Occipital lobe (tissue), 2 donors: ENCODE results near the gene TMEM128. TPM values are rescaled to one million over a fixed set of nuclear protein-coding genes. Genes with fewer than 3 reads are reported as not detected.
"Not testable (repeated sequence)": the region's sequence is repeated elsewhere in the genome, so short reads cannot be mapped to it uniquely, and the experiment has no call there.

Experiments used
- DNase-seq: peaks from one replicate; lab custom pipeline; 2025; lab: John Stamatoyannopoulos, UW
- total RNA-seq: library from RNA; depleted of rRNA; stranded (reverse); fragments of >200 nt; gene quantifications from one replicate; pipeline ENCODE4 v1.2.3, GENCODE V29; 2014

TMEM128 gene, protein sequence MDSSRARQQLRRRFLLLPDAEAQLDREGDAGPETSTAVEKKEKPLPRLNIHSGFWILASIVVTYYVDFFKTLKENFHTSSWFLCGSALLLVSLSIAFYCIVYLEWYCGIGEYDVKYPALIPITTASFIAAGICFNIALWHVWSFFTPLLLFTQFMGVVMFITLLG
- 44.3 TPM for total RNA-seq

DNA sequence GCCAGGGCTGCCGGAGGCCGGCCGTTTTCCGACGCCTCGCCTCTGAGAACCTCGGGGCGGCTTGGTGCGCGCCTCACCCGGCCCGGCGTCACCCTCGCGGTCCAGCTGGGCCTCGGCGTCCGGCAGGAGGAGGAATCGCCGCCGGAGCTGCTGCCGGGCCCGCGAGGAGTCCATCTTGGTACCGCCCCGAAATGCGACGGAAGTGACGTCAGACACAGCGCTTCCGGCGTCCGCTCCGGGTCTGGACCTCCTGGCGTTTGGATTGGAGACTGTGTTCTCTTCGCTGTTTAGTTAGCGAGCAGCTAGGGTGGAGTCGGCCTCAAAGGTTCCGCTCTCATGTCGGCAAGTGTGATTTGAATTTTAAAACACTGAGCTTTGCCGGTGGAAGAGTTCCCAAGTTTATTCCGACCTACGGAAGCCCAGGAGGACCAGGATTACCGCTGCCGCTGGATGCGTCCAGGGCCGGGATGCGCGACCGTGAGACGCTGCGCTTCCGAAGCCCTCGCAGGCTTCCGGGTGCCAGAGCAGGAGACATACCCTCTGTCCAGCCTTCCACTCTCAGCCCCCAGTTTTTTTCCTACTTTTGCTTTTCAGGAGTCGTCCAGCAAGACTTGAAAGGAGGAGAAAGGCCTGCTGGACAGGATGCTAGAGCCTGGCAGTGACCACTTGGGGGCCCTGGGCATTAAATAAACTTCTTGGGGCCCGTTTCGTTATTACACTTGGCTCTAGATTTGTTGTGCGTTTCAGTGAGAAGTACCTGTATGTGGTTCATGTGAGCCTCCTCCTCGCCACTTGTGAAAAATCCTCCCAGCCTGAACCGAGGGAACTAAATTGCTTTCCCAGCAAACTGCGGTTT, at the start of gene TMEM128:
Gene TMEM128, minus strand, starts transcription at position 195 of the 856 bp plus-strand sequence. Its CDS starts 21 bp downstream, at position 174.
- peak; percentile 91 for DNase-seq

DNA sequence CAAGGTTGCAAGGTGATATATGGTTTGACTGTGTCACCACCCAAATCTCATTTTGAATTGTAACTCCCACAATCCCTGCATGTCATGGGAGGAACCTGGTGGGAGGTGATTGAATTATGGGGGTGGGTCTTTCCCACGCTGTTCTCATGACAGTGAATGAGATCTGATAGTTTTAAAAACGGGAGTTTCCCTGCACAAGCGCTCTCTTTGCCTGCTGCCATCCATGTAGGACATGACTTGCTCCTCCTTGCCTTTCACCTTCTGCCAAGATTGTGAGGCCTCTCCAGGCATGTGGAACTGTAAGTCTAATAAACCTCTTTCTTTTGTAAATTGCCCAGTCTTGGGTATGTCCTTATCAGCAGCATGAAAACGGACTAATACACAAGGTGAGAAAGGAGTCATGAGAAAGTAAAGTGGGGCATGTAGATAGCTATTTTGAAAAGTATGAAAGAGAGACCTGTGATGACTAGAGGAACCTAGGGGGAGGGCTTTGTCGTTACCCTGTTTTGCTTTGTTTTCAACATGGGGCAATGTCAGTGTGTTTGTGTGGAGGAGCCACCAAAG, 48.3 kb upstream of the TMEM128 start:
- no peak for DNase-seq

DNA sequence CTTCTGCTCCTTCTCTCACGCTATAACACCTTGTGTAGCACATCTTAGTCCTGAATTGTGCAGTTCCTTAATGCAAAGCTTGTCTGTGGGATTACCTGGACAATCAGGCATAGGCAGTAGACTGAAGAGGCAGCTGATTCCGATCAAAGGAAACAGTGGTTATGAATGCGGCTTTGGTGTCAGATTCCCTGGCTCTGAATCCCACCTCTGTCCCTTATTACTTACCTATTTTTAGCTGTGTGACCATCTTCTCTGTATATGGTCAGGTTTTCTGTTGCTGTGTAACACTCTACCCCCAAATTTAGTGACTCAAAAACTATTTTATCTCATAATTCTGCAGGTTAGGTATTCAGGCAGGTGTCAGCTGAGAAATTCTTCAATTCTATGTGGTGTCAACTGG, 45.3 kb upstream of the TMEM128 start:
- DNase-seq = no peak

DNA sequence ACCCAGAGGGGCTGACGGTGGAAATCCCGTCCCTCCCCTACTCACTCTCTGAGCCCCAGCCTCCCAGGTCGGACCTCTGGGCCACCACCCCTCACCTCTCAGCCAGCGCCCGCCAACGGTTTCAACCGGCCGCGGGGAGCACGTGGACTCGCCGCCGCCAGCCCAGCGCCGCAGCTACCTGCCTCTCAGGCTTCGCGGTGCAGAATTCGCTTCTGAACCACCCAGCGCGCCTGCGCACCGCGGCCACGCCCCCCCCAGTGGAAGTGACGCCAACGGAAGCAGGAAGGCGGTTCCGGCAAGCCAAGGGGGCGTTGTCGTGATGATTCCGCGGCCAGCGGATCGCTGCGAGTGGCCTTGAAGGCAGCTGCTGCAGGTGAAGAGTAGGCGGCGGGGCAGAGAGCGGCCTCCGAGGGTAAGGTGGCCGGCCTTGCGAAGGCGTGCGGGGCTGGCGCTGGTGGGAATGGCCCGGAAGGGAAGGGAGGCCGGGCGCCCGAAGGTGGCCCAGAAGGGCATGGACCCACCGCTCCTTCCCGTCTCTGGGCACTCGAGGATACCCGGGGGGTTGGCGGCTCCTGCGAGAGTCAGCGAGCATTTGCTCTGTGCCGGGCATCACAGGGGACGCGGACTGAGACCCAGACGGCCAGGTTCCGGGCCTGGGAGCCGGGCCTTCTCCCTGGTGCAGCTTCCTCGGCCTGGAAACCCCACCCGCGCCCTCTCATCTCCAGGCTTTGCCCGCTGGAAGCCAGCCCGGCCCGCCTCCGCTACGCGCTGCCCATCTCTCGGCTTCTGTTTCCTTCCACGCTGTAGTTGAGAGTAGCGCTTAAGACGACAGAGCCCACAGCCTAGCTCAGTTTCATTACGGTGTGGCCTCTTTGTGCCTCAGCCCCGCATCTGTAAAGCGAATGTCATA, 42.2 kb upstream of the TMEM128 start, which contains the start of the genes LYAR and ZBTB49:
Gene LYAR, minus strand, starts transcription at position 214 of the 910 bp plus-strand sequence. CDS start 6,412 bp downstream, outside the sequence.
Gene ZBTB49, plus strand, starts transcription at position 311 of the 910 bp plus-strand sequence. CDS start 9,695 bp downstream, outside the sequence.
- peak; percentile 91 for DNase-seq

DNA sequence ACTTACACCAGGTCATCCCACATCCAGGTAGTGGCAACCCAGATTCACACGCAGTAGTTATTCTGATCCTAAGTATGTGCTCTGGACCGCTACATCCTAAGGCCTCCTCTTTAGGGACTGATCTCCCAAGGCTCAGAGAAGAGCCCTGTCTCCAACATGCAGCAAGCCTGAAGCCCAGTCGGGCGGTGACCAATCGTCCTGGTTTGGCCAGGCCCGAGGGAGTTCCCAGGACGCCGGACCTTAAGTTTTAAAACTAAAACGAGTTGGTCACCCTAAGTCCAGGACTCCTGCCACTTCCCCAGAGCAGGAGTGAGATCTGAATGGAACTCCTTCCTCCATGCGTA, 41.5 kb upstream of the TMEM128 start:
- DNase-seq = no peak

DNA sequence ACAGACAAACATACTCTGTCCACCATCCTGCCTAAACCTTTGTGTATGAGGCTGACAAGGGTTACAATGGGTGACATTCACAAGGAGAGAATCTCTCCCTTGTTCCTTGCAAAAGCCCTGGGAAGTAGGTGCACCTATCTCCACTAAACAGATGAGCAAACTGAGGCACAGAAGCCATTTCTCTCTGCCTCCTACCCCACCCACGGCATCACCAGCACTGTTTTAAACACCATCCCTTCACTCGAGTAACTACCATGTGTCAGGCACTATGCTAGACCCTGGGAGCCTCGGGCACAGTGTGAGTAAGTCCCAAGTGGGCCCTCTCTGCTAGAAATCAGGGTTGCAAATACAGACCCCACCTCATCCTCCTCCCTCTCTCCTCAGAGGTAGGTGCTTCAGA, 41.0 kb upstream of the TMEM128 start:
- DNase-seq = no peak

DNA sequence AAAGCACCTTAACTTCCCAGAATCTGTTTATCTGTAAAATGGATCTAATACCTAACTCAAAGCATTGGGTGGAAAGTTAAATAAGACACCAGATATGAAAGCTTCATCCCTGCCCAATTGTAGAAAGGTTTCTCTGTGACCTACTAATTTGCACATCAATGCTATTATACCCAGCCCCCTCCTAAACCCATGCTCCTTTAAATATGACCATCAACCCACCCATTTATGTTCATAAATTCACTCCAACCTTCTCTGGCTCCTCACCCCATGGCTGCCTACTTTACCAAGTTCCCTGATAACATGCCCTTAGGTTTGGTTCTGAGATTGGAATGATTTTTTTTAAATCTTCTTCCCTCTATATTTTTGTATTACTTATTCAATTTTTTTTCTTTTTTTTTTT, 40.1 kb upstream of the TMEM128 start:
- no peak for DNase-seq

DNA sequence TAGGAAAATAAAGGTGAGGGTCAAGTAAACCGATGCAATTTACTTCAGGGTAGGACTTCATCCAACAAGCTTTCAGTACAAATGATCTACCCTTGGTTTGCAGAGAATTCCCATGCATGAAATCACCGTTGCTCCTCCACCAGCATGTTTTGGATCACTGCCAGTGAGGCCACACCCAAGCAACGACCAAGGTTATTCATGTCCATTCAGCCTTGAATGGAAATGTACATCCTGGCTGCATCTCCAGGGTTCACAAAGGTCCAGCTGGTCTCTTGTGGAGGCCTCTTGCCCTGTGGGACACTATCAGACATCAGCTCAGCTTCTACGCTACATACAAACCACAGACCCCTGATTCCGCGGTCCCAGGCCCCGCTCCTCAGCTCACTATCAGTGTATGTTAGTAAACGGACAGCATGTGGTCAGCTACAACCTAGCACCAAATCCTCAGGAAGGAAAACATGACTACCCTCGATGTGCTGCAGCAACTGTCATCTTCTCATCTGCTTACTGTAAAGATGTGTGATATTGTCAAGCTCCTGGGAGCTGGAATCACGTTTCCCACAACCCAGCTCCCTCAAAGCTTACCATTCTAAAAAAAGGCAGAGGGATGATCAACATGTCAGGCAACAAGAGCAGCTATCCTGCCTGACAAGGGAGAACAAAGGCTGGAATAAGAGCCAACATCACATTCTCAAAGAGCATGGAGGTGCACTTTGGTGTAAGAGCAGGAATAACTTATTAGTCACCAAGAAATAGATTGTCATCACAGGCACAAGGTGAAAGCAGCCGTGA, 37.0 kb upstream of the TMEM128 start:
- DNase-seq = no peak

DNA sequence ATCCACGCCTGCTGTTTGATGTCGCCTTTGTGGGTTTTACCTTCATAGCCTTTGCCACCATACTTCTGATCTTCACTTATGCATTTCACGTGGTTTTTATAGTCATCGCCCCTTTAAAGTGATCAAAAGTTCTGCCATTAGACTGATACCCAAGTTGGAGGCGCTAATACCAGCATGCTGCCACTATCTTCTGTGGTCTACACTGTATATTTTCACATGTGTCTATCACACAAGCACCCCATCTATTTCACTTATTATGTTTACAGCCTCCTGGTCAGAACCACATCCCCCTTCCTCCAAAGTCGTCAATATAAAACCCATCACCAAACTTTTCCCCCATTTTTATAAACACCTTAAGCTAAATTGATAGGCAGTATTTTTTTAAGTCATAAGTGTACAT, 33.8 kb upstream of the TMEM128 start:
- DNase-seq = no peak

DNA sequence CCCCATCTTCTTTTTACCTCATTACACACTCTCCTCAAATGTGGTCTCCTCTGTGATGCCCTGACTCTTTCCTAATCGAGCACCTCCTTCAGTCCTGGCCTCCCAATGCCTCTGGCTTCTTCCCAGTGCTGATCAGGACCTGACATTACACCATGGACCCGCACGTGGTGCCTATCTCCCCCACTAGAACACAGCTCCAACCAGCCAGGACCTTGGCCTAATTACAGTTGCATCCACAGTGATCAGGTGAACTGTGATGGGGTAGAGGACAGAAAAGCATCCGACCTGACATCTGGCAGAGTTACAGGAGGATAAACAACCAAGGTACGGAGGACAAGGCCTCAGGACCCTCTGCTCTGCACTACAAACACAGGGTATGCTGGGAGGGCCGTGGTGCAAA, 29.5 kb upstream of the TMEM128 start:
- no peak for DNase-seq

DNA sequence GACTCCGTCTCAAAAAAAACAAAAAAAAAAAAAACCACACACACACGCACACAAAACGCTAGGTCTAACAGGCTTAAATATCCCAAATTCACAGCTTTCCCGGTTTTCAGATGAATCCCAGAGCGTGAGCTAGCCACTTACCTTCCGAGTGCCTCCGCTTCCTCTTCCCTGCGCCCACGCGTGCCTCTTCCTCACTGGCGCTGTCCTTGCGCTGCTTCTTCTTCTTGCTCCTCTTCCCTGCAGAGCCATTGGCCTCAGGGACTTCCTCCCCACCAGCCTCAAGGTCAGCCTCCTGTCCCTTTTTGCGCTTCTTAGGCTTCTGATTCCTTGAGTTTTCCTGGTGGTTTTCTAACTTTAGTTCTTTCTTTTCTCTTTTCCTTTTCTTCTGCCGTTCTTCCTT, 26.2 kb upstream of the TMEM128 start:
- DNase-seq = no peak

DNA sequence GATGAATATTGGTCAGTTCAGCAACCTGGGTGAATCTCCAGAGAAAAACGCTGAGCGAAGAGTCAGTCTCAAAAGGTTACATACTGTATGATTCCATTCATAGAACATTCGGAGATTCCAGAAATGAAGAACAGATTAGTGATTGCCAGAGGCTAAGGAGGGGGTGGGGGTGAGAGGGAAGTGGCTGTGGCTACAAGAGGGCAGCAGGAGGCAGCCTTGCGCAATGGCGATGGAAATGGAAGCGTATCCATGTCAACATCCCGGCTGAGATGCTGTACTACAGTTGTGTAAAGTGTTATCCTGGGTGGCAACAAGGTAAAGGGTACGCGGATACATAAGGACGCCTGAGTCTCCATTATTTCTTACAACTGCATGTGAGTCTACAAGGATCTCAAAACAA, 23.9 kb upstream of the TMEM128 start:
- DNase-seq = no peak

DNA sequence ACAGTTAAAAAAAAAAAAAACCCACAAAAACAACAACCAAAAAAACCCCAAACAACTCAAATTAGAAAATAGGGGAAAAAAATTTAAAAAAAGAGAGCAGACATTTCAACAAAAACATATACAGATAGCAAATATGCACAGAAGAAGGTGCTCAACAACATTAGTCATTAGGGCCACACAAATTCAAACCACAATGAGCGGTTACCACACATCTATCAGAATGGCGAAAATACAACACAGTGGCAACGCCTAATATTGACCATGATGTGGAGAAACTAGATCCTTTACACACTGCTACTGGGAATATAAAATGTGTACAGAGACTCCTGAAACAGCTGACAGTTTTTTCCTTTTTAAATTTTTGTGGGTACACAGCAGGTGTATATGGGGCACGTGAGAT, 22.5 kb upstream of the TMEM128 start:
- no peak for DNase-seq

DNA sequence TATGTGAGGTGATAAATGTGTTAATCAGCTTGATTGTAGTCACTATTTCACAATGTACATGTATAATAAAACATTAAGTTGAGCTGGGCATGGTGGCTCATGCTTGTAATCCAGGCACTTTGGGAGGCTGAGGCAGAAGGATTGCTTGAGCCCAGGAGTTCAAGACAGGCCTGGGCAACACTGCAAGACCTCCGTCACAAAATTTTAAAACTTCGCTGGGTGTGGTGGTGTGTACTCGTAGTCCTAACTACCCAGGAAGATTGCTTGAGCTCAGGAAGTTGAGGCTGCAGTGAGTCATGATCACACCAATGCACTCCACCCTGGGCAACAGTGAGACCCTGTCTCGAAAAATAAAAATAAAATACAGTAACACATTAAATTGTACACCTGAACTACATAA, 21.8 kb upstream of the TMEM128 start:
- DNase-seq = no peak

DNA sequence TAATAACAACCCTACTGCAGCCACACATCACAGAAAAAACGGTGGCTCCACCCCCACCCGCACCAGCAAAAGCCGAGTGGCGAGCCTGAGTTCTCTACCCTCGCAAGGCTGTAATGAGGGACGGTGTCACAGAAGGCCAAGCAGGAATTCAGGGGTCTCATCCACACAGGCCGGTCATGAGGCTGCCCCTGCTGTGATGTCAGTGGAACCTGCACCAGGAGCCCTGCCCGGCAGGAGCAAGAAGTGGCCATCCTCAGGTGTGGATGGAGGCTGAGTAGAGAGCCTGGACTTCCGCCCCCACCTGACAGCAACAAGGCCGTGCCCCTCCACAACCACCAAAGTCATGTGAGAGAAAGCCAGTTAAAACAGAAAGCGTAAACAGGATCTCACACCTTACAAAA, 21.3 kb upstream of the TMEM128 start:
- no peak for DNase-seq

DNA sequence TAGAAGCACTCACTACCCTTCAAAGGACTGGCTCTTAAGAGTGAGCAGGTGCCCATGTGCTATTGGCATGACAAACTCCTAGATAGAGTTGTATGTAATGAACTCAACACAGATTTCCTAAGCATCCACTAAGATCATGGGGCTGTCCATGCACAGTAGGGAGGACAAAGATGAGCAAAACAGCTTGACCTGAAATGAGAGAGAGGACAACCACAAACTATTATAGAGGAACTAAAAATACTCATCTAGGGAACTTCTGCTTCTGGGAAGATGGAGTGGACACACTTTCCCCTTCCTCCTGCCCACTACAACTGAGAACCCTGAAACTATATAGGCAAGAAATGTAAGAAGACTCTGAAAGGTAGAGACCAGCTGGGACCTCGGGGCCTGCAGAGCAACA, 20.8 kb upstream of the TMEM128 start:
- DNase-seq = no peak

DNA sequence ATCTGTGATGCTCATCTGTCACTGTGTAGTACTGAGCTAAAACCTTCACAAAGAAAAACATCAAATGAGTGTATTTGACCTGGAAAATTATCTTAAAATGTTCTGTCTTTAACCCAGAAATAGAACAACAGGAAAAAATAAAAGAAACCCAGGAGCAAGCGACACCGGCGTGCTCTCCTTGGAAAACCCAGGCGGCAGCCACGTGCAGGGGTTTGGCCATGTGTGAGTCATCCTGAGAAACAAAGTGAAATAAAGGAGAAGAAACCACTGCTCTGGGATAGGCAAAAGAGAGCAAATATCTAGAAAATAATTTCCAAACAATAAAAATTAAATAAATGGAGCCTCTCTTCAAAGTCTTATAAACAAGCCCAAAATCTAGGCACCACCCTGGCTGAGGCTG, 20.0 kb upstream of the TMEM128 start:
- no peak for DNase-seq

DNA sequence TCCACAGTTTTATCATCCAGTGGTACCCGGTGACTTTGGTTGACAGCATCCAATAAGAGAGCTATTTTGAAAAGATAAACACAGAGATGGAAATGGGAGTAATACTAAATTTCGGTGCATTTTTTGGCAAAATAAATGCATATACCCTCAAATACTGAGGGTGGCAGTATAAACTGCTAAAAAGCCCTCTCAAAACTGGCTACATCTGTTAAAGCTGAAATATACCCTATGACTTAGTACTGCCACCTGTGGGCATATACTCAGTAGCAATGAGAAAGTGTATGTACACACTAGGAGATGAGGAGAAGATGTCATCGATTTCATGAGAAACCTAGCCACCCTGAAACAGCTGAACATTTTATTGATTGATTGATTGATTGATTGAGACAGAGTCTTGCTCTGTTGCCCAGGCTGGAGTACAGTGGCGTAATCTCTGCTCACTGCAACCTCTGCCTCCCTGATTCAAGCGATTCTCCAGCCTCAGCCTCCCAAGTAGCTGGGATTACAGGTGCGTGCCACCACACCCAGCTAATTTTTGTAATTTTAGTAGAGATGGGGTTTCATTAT, 12.2 kb upstream of the TMEM128 start:
- DNase-seq = no peak

DNA sequence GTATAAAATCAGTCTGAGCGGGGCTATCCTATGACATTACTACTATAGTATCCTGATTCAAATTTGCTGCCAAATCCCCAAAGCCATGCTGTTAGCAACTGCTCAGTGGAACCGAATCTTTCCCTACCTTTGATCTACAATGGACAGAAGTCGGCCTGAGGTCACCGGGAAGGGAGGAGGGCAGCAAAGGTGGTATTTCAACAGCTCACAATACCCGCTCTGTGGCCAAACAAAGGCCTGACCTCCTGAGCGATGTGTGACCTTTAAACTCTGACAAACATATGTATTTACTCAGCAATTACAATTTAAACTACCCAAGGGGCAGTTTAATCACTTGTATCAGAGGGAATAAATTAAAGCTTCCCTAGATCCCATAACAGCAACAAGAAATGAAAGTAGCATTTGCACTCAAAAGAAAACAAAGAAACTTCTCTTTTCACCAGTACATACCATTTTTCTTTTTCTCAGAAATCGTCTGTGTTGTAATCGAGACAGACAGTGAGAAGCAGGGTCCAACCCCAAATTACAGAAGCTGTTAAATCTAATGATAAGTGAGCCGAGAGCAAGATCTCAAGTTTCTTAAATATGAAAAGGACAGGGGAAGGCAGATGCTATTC, 11.6 kb upstream of the TMEM128 start:
- no peak for DNase-seq

DNA sequence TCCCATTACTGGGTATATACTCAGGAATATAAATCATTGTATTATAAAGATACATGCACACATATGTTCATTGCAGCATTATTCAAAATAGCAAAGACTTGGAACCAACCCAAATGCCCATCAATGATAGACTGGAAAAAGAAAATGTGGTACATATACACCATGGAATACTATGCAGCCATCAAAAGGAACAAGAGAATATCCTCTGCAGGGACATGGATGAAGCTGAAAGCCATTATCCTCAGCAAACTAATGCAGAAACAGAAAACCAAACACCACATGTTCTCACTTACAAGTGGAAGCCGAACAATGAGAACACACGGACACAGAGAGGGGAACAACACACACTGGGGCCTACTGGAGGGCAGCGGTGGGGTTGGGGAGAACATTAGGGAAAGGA, 9.7 kb upstream of the TMEM128 start:
- not testable (repeated sequence) for DNase-seq
